Measurements from ENCODE around the gene FOXL2NB.
"Not testable (repeated sequence)": the region's sequence is repeated elsewhere in the genome, so short reads cannot be mapped to it uniquely, and the experiment has no call there.

The FOXL2NB gene

GRCh38 chr3:138915503-138916498, 31.2 kb upstream of the FOXL2NB start:
- intact Hi-C loops (cut with micrococcal nuclease) = loop anchor here (1.0 to 5.0 kb wide), 4 partner anchors 82 to 216 kb away; partner anchors contain the start of gene PIK3CB
- peaks cover 12% of the 10 kb centered on the region for H3K4me1 Mint-ChIP-seq (ENCODE audit: low read depth)
- H3K36me3 Mint-ChIP-seq (ENCODE audit: low read depth) = peaks cover 6% of the 10 kb centered on the region
- peak overlapping the region; percentile 98 for H3K27ac Mint-ChIP-seq
- no peaks in the 10 kb centered on the region for H3K9me3 Mint-ChIP-seq
- peaks cover 2% of the 10 kb centered on the region for H3K27me3 Mint-ChIP-seq
- H3K4me3 Mint-ChIP-seq = peak overlapping the region; percentile 92

- intact Hi-C loops (cut with micrococcal nuclease) = loop anchor here (1.0 to 5.0 kb wide), 3 partner anchors 100 to 218 kb away; no protein-coding TSS in a partner anchor
- Mint-ChIP-seq H3K4me1 (ENCODE audit: low read depth) (peaks cover 12% of the 10 kb centered on the region), H3K4me3 (no peak overlapping the region), H3K9me3 (no peaks in the 10 kb centered on the region), H3K27me3 (peaks cover 2% of the 10 kb centered on the region), H3K27ac (no peak overlapping the region), H3K36me3 (ENCODE audit: low read depth) (peaks cover 6% of the 10 kb centered on the region)
Observed at GRCh38 chr3:138916824-138917223, 30.2 kb upstream of the FOXL2NB start.

- Mint-ChIP-seq H3K36me3 (ENCODE audit: low read depth) (peaks cover 6% of the 10 kb centered on the region), H3K27ac (no peak overlapping the region), H3K27me3 (peaks cover 7% of the 10 kb centered on the region), H3K9me3 (no peaks in the 10 kb centered on the region), H3K4me3 (no peak overlapping the region), H3K4me1 (ENCODE audit: low read depth) (peaks cover 18% of the 10 kb centered on the region)
- intact Hi-C loops (cut with micrococcal nuclease) = loop anchor here (5.0 kb wide), 2 partner anchors 102 to 132 kb away; no protein-coding TSS in a partner anchor
Observed at GRCh38 chr3:138919325-138919724, 27.7 kb upstream of the FOXL2NB start.

- Mint-ChIP-seq H3K9me3 (no peaks in the 10 kb centered on the region), H3K27me3 (peaks cover 12% of the 10 kb centered on the region), H3K27ac (no peak overlapping the region), H3K4me3 (no peak overlapping the region), H3K4me1 (ENCODE audit: low read depth) (peaks cover 9% of the 10 kb centered on the region), H3K36me3 (ENCODE audit: low read depth) (no peaks in the 10 kb centered on the region)
- intact Hi-C loops (cut with micrococcal nuclease) = no loop called here
Observed at GRCh38 chr3:138921316-138922292, 25.4 kb upstream of the FOXL2NB start.

GRCh38 chr3:138922400-138922799, 24.6 kb upstream of the FOXL2NB start:
- H3K27ac Mint-ChIP-seq; intact Hi-C loops (cut with micrococcal nuclease); H3K4me1 Mint-ChIP-seq (ENCODE audit: low read depth): not testable (repeated sequence)

GRCh38 chr3:138923531-138923994, 23.5 kb upstream of the FOXL2NB start:
- H3K27ac Mint-ChIP-seq = no peak overlapping the region
- peaks cover 6% of the 10 kb centered on the region for H3K4me1 Mint-ChIP-seq (ENCODE audit: low read depth)

More at GRCh38 chr3:138922400-138922799, 24.6 kb upstream of the FOXL2NB start:
- not testable (repeated sequence) for H3K9me3 Mint-ChIP-seq; H3K36me3 Mint-ChIP-seq (ENCODE audit: low read depth); H3K4me3 Mint-ChIP-seq
- H3K27me3 Mint-ChIP-seq = peaks cover 12% of the 10 kb centered on the region

GRCh38 chr3:138928727-138929372, 18.2 kb upstream of the FOXL2NB start:
- intact Hi-C loops (cut with micrococcal nuclease) = loop anchor here (5.0 kb wide), 1 partner anchor 452 kb away; no protein-coding TSS in a partner anchor
- H3K36me3 Mint-ChIP-seq (ENCODE audit: low read depth) = no peaks in the 10 kb centered on the region
- no peak overlapping the region for H3K4me3 Mint-ChIP-seq

More at GRCh38 chr3:138923531-138923994, 23.5 kb upstream of the FOXL2NB start:
- Mint-ChIP-seq H3K36me3 (ENCODE audit: low read depth) (no peaks in the 10 kb centered on the region), H3K9me3 (no peaks in the 10 kb centered on the region), H3K27me3 (peaks cover 11% of the 10 kb centered on the region), H3K4me3 (no peak overlapping the region)
- intact Hi-C loops (cut with micrococcal nuclease) = loop anchor here (1.0 kb wide), 2 partner anchors 224 to 329 kb away; partner anchors contain the start of gene CEP70

GRCh38 chr3:138933068-138933668, 13.8 kb upstream of the FOXL2NB start:
- Mint-ChIP-seq H3K36me3 (ENCODE audit: low read depth) (no peaks in the 10 kb centered on the region), H3K4me3 (no peak overlapping the region), H3K9me3 (no peaks in the 10 kb centered on the region), H3K4me1 (ENCODE audit: low read depth) (peaks cover 27% of the 10 kb centered on the region), H3K27me3 (peaks cover 77% of the 10 kb centered on the region), H3K27ac (no peak overlapping the region)
- intact Hi-C loops (cut with micrococcal nuclease) = loop anchor here (10.0 kb wide), 1 partner anchor 608 kb away; the partner anchor contains the start of gene NME9

More at GRCh38 chr3:138928727-138929372, 18.2 kb upstream of the FOXL2NB start:
- no peaks in the 10 kb centered on the region for H3K9me3 Mint-ChIP-seq
- peaks cover 46% of the 10 kb centered on the region for H3K27me3 Mint-ChIP-seq
- H3K4me1 Mint-ChIP-seq (ENCODE audit: low read depth) = no peaks in the 10 kb centered on the region
- H3K27ac Mint-ChIP-seq = no peak overlapping the region

- H3K4me1 Mint-ChIP-seq (ENCODE audit: low read depth) = peaks cover 37% of the 10 kb centered on the region
- peaks cover 83% of the 10 kb centered on the region for H3K27me3 Mint-ChIP-seq
Observed at GRCh38 chr3:138933981-138934691, 12.9 kb upstream of the FOXL2NB start.

GRCh38 chr3:138935505-138935862, 11.5 kb upstream of the FOXL2NB start:
- Mint-ChIP-seq H3K9me3 (no peaks in the 10 kb centered on the region), H3K27ac (no peak overlapping the region), H3K4me3 (peak overlapping the region; percentile 76), H3K36me3 (ENCODE audit: low read depth) (no peaks in the 10 kb centered on the region), H3K4me1 (ENCODE audit: low read depth) (peaks cover 45% of the 10 kb centered on the region), H3K27me3 (peaks cover 90% of the 10 kb centered on the region)
- intact Hi-C loops (cut with micrococcal nuclease) = loop anchor here (5.0 to 10.0 kb wide), 3 partner anchors 343 to 611 kb away; partner anchors contain the start of genes CEP70, COPB2 and NME9

More at GRCh38 chr3:138933981-138934691, 12.9 kb upstream of the FOXL2NB start:
- H3K36me3 Mint-ChIP-seq (ENCODE audit: low read depth) = no peaks in the 10 kb centered on the region
- H3K4me3 Mint-ChIP-seq = no peak overlapping the region
- no peak overlapping the region for H3K27ac Mint-ChIP-seq
- H3K9me3 Mint-ChIP-seq = no peaks in the 10 kb centered on the region
- intact Hi-C loops (cut with micrococcal nuclease) = loop anchor here (10.0 kb wide), 1 partner anchor 609 kb away; the partner anchor contains the start of gene NME9

- H3K9me3 Mint-ChIP-seq = no peaks in the 10 kb centered on the region
- intact Hi-C loops (cut with micrococcal nuclease) = loop anchor here (1.0 to 10.0 kb wide), 4 partner anchors 344 to 611 kb away; partner anchors contain the start of genes CEP70, COPB2 and NME9
- no peak overlapping the region for H3K27ac Mint-ChIP-seq
- H3K4me3 Mint-ChIP-seq = peak overlapping the region; percentile 76
- peaks cover 92% of the 10 kb centered on the region for H3K27me3 Mint-ChIP-seq
- H3K36me3 Mint-ChIP-seq (ENCODE audit: low read depth) = no peaks in the 10 kb centered on the region
- peaks cover 45% of the 10 kb centered on the region for H3K4me1 Mint-ChIP-seq (ENCODE audit: low read depth)
Observed at GRCh38 chr3:138935863-138936740, 10.9 kb upstream of the FOXL2NB start.
